Naive thymus-derived CD4-positive, alpha-beta T cell (primary cell): Measurements from ENCODE around the gene KCNQ1OT1. TPM values are rescaled to one million over a fixed set of nuclear protein-coding genes. Genes with fewer than 3 reads are reported as not detected.

ENCODE experiments used
- ATAC-seq: fragments of 150-1000 bp; cut with Tn5 transposase; 2 replicates; pipeline ENCODE4 v1.10.0; 2021; ENCODE audit warnings: mild to moderate bottlenecking, moderate library complexity
- CTCF ChIA-PET: fragments of 350-600 bp; sonication (Branson Sonifier 250); formaldehyde crosslinking; loops from one replicate; lab custom pipeline; 2021; ENCODE audit warnings: antibody characterized with exemption; lab: Charles Lee
- POLR2A ChIA-PET: fragments of 350-600 bp; sonication (Branson Sonifier 250); formaldehyde crosslinking; loops from one replicate; lab custom pipeline; 2021; ENCODE audit warnings: antibody characterized with exemption, inconsistent platforms; lab: Charles Lee
- DNase-seq, 9 donors: peaks; one replicate each; pipeline versions ENCODE4 v3.0.0 to v3.0.0-alpha.2; 2020 to 2022; ENCODE audit warnings: mixed read lengths in 1 of 9
- H3K27ac ChIP-seq: one replicate; pipeline ENCODE4 v1.7.0; 2013; ENCODE audit warnings: mild to moderate bottlenecking, low read depth, low read length, moderate library complexity
- H3K27me3 ChIP-seq, 2 donors: one replicate each; pipeline ENCODE4 v1.7.0; 2013; ENCODE audit warnings: low read length in 2 of 2, mild to moderate bottlenecking in 2 of 2, moderate library complexity in 2 of 2; ENCODE audit not compliant: control insufficient read depth in 2 of 2, insufficient read depth in 2 of 2
- H3K36me3 ChIP-seq, 3 experiments: 1 replicate in 2 of 3; 2 replicates in 1 of 3; pipeline ENCODE4 v1.7.0; 2013; ENCODE audit warnings: low read length in 3 of 3, mild to moderate bottlenecking in 3 of 3, moderate library complexity in 1 of 3; ENCODE audit not compliant: insufficient read depth in 3 of 3, control insufficient read depth in 2 of 3
- H3K4me1 ChIP-seq, 2 donors: one replicate each; pipeline ENCODE4 v1.7.0; 2013; ENCODE audit warnings: low read length in 2 of 2, mild to moderate bottlenecking in 2 of 2, moderate library complexity in 1 of 2; ENCODE audit not compliant: control insufficient read depth in 2 of 2, insufficient read depth in 2 of 2
- H3K4me3 ChIP-seq: 2 replicates; pipeline ENCODE4 v1.7.0; 2013; ENCODE audit warnings: mild to moderate bottlenecking, low read length
- H3K9me3 ChIP-seq, 3 experiments: 1 replicate in 2 of 3; 2 replicates in 1 of 3; pipeline ENCODE4 v1.7.0; 2013; ENCODE audit warnings: low read length in 3 of 3; ENCODE audit not compliant: control insufficient read depth in 2 of 3
- H3K27ac Mint-ChIP-seq, 9 donors: one replicate each; pipeline ENCODE4 v1.8.0; 2020 to 2022; ENCODE audit warnings: mixed read lengths in 9 of 9, mild to moderate bottlenecking in 8 of 9, moderate library complexity in 5 of 9, inconsistent platforms in 2 of 9
- H3K27me3 Mint-ChIP-seq, 5 donors: one replicate each; pipeline ENCODE4 v1.8.0; 2021 to 2022; ENCODE audit warnings: mixed read lengths in 5 of 5, mild to moderate bottlenecking in 1 of 5
- H3K36me3 Mint-ChIP-seq, 5 donors: one replicate each; pipeline ENCODE4 v1.8.0; 2020 to 2022; ENCODE audit warnings: mixed read lengths in 5 of 5, mild to moderate bottlenecking in 3 of 5, inconsistent platforms in 1 of 5
- H3K4me1 Mint-ChIP-seq, 7 donors: one replicate each; pipeline ENCODE4 v1.8.0; 2020 to 2022; ENCODE audit warnings: mixed read lengths in 7 of 7, mild to moderate bottlenecking in 3 of 7, inconsistent platforms in 1 of 7
- H3K4me3 Mint-ChIP-seq, 10 donors: one replicate each; pipeline ENCODE4 v1.8.0; 2020 to 2022; ENCODE audit warnings: mild to moderate bottlenecking in 10 of 10, mixed read lengths in 10 of 10, moderate library complexity in 6 of 10, inconsistent platforms in 2 of 10
- H3K9me3 Mint-ChIP-seq, 11 donors: one replicate each; pipeline ENCODE4 v1.8.0; 2020 to 2022; ENCODE audit warnings: mixed read lengths in 11 of 11, mild to moderate bottlenecking in 4 of 11, inconsistent platforms in 1 of 11, moderate library complexity in 1 of 11
- intact Hi-C, 2 donors: fragments of 100-400 bp; cut with micrococcal nuclease; formaldehyde crosslinking; loops; one replicate each; pipeline ENCODE4 v1.15.1; 2023
- polyA plus RNA-seq, 2 donors: library from polyadenylated mRNA; unstranded; fragments of 300-500 nt; fragmentation: Illumina TruSeq; gene quantifications; one replicate each; pipeline ENCODE4 v1.2.3, GENCODE V29; 2021
- total RNA-seq, 6 experiments: library from RNA in 5 of 6; stranded (reverse) in 5 of 6; gene quantifications; 1 replicate in 5 of 6; 2 replicates in 1 of 6; pipeline ENCODE4 v1.2.3 and lab custom pipeline; 2021 to 2026

KCNQ1OT1 gene
- total and polyA plus RNA-seq, 7 experiments from 2014 or later: 0.07 to 0.56 (median 0.19) TPM

- H3K36me3 Mint-ChIP-seq: peaks cover 0 to 33% (median 8%) of the 10 kb centered on the region in 5 donors
- intact Hi-C loops: no loop called here
- H3K27ac ChIP-seq: no peak overlapping the region
- no peak for ATAC-seq
- no peak overlapping the region for H3K27ac Mint-ChIP-seq
- DNase-seq: no peak
- no peaks in the 10 kb centered on the region for H3K27me3 Mint-ChIP-seq
- H3K4me1 Mint-ChIP-seq: peaks cover 0 to 7% (median 0%) of the 10 kb centered on the region in 7 donors
- no peak overlapping the region for H3K4me3 ChIP-seq
- no peaks in the 10 kb centered on the region for H3K27me3 ChIP-seq
- no peaks in the 10 kb centered on the region for H3K9me3 ChIP-seq
- no peaks in the 10 kb centered on the region for H3K4me1 ChIP-seq
- CTCF ChIA-PET: no interaction called here
- no peak overlapping the region for H3K4me3 Mint-ChIP-seq
- no peaks in the 10 kb centered on the region for H3K9me3 Mint-ChIP-seq
- POLR2A ChIA-PET: no interaction called here
- H3K36me3 ChIP-seq: peaks cover 0 to 14% (median 2%) of the 10 kb centered on the region in 3 experiments
Observed at GRCh38 chr11:2673250-2673610, 26.6 kb downstream of the KCNQ1OT1 start.

- ATAC-seq: no peak
- Histone ChIP-seq H3K36me3 (peaks cover 0 to 18% (median 3%) of the 10 kb centered on the region in 3 experiments), H3K27ac (no peak overlapping the region), H3K9me3 (no peaks in the 10 kb centered on the region), H3K4me1 (no peaks in the 10 kb centered on the region), H3K4me3 (no peak overlapping the region), H3K27me3 (no peaks in the 10 kb centered on the region)
- H3K4me3 Mint-ChIP-seq: no peak overlapping the region
- CTCF ChIA-PET: no interaction called here
- intact Hi-C loops: no loop called here
- H3K27ac Mint-ChIP-seq: no peak overlapping the region
- no peaks in the 10 kb centered on the region for H3K9me3 Mint-ChIP-seq
- H3K27me3 Mint-ChIP-seq: no peaks in the 10 kb centered on the region
- DNase-seq: no peak
- POLR2A ChIA-PET: no interaction called here
- H3K4me1 Mint-ChIP-seq: peaks cover 0 to 7% (median 1%) of the 10 kb centered on the region in 7 donors
- H3K36me3 Mint-ChIP-seq: peaks cover 0 to 33% (median 8%) of the 10 kb centered on the region in 5 donors
Observed at GRCh38 chr11:2672553-2673249, 27.1 kb downstream of the KCNQ1OT1 start.

GRCh38 chr11:2671748-2672147 lies 28.0 kb downstream of the KCNQ1OT1 start:
- peaks cover 0 to 7% (median 2%) of the 10 kb centered on the region in 7 donors for H3K4me1 Mint-ChIP-seq
- Histone ChIP-seq H3K9me3 (no peaks in the 10 kb centered on the region), H3K27me3 (no peaks in the 10 kb centered on the region), H3K36me3 (peaks cover 0 to 25% (median 3%) of the 10 kb centered on the region in 3 experiments), H3K4me1 (no peaks in the 10 kb centered on the region), H3K4me3 (no peak overlapping the region), H3K27ac (no peak overlapping the region)
- H3K27me3 Mint-ChIP-seq: no peaks in the 10 kb centered on the region
- H3K36me3 Mint-ChIP-seq: peaks cover 0 to 33% (median 8%) of the 10 kb centered on the region in 5 donors
- ATAC-seq: no peak
- no peak overlapping the region for H3K4me3 Mint-ChIP-seq
- intact Hi-C loops: no loop called here
- POLR2A ChIA-PET: interaction anchor here (0.5 kb wide), 1 partner anchor 297 kb away, joined by 3 read pairs; no protein-coding TSS in a partner anchor
- H3K9me3 Mint-ChIP-seq: no peaks in the 10 kb centered on the region
- CTCF ChIA-PET: no interaction called here
- peak in 1 of 9 donors; percentile 12 for DNase-seq
- H3K27ac Mint-ChIP-seq: no peak overlapping the region

- no peaks in the 10 kb centered on the region for H3K9me3 ChIP-seq
- ChIA-PET CTCF (no interaction called here), POLR2A (no interaction called here)
- H3K4me1 Mint-ChIP-seq: peaks cover 0 to 6% (median 2%) of the 10 kb centered on the region in 7 donors
- no peaks in the 10 kb centered on the region for H3K27me3 ChIP-seq
- intact Hi-C loops: no loop called here
- no peak overlapping the region for H3K4me3 ChIP-seq
- H3K4me3 Mint-ChIP-seq: no peak overlapping the region
- H3K4me1 ChIP-seq: no peaks in the 10 kb centered on the region
- H3K27ac Mint-ChIP-seq: no peak overlapping the region
- no peaks in the 10 kb centered on the region for H3K9me3 Mint-ChIP-seq
- ATAC-seq: no peak
- peaks cover 0 to 32% (median 3%) of the 10 kb centered on the region in 3 experiments for H3K36me3 ChIP-seq
- peaks cover 0 to 37% (median 8%) of the 10 kb centered on the region in 5 donors for H3K36me3 Mint-ChIP-seq
- H3K27ac ChIP-seq: no peak overlapping the region
- no peak for DNase-seq
- no peaks in the 10 kb centered on the region for H3K27me3 Mint-ChIP-seq
Observed at GRCh38 chr11:2670541-2671100, 29.2 kb downstream of the KCNQ1OT1 start.

GRCh38 chr11:2669634-2670469 lies 29.9 kb downstream of the KCNQ1OT1 start:
- H3K36me3 Mint-ChIP-seq: peaks cover 0 to 42% (median 8%) of the 10 kb centered on the region in 5 donors
- no peak overlapping the region for H3K27ac Mint-ChIP-seq
- intact Hi-C loops: no loop called here

DNA sequence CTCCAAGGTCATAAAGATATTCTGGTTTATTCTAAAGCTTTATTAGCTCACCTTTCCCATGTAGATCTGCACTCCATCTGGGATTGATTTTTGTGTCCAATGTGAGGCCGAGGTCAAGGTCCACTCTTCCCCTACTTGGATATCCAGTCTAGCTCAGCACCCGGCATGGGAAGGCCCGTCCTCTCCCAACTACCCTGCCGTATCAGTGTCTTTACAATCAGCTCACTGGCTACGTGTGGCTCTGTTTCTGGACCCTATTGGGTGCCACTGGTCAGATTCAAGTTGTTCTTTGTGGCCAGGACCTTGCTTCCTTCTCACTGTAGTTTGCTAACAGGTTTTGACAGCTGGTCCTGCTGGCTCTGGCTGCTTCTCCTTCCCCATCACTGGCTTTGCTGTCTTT lies 30.9 kb downstream of the KCNQ1OT1 start:
- H3K27ac ChIP-seq: no peak overlapping the region
- ChIA-PET CTCF (interaction anchor here (1.8 kb wide), 1 partner anchor 8 kb away, joined by 3 read pairs; no protein-coding TSS in a partner anchor), POLR2A (no interaction called here)
- Mint-ChIP-seq H3K27me3 (no peaks in the 10 kb centered on the region), H3K36me3 (peaks cover 0 to 47% (median 8%) of the 10 kb centered on the region in 5 donors), H3K27ac (peak overlapping the region in 1 of 9 donors; percentile 0), H3K4me3 (no peak overlapping the region), H3K9me3 (no peaks in the 10 kb centered on the region), H3K4me1 (peaks cover 0 to 6% (median 2%) of the 10 kb centered on the region in 7 donors)
- peaks cover 0 to 41% (median 3%) of the 10 kb centered on the region in 3 experiments for H3K36me3 ChIP-seq
- H3K4me1 ChIP-seq: no peaks in the 10 kb centered on the region
- intact Hi-C loops: no loop called here
- no peaks in the 10 kb centered on the region for H3K9me3 ChIP-seq
- ATAC-seq (no peak), DNase-seq (no peak)
- H3K27me3 ChIP-seq: no peaks in the 10 kb centered on the region
- H3K4me3 ChIP-seq: no peak overlapping the region

More at GRCh38 chr11:2669634-2670469, 29.9 kb downstream of the KCNQ1OT1 start:
- DNase-seq (no peak), ATAC-seq (no peak)
- Mint-ChIP-seq H3K9me3 (no peaks in the 10 kb centered on the region), H3K27me3 (no peaks in the 10 kb centered on the region), H3K4me3 (peak overlapping the region in 1 of 10 donors; percentile 29), H3K4me1 (peaks cover 0 to 6% (median 2%) of the 10 kb centered on the region in 7 donors)
- Histone ChIP-seq H3K9me3 (no peaks in the 10 kb centered on the region), H3K36me3 (peaks cover 0 to 33% (median 3%) of the 10 kb centered on the region in 3 experiments), H3K4me3 (no peak overlapping the region), H3K4me1 (no peaks in the 10 kb centered on the region), H3K27me3 (no peaks in the 10 kb centered on the region), H3K27ac (no peak overlapping the region)
- POLR2A ChIA-PET: no interaction called here
- CTCF ChIA-PET: interaction anchor here (0.9 to 1.8 kb wide), 2 partner anchors 9 to 12 kb away, joined by 3 to 4 read pairs; no protein-coding TSS in a partner anchor
